DMS153 treated with DMSO at 0.1 percent for 48 hours (cell line): Measurements from ENCODE around the gene C2CD5.
"Not testable (repeated sequence)": the region's sequence is repeated elsewhere in the genome, so short reads cannot be mapped to it uniquely, and the experiment has no call there.

Source experiments
- DNase-seq: peaks from one replicate; lab custom pipeline; 2025; ENCODE audit not compliant: unreplicated experiment; lab: John Stamatoyannopoulos, UW

Gene C2CD5, protein sequence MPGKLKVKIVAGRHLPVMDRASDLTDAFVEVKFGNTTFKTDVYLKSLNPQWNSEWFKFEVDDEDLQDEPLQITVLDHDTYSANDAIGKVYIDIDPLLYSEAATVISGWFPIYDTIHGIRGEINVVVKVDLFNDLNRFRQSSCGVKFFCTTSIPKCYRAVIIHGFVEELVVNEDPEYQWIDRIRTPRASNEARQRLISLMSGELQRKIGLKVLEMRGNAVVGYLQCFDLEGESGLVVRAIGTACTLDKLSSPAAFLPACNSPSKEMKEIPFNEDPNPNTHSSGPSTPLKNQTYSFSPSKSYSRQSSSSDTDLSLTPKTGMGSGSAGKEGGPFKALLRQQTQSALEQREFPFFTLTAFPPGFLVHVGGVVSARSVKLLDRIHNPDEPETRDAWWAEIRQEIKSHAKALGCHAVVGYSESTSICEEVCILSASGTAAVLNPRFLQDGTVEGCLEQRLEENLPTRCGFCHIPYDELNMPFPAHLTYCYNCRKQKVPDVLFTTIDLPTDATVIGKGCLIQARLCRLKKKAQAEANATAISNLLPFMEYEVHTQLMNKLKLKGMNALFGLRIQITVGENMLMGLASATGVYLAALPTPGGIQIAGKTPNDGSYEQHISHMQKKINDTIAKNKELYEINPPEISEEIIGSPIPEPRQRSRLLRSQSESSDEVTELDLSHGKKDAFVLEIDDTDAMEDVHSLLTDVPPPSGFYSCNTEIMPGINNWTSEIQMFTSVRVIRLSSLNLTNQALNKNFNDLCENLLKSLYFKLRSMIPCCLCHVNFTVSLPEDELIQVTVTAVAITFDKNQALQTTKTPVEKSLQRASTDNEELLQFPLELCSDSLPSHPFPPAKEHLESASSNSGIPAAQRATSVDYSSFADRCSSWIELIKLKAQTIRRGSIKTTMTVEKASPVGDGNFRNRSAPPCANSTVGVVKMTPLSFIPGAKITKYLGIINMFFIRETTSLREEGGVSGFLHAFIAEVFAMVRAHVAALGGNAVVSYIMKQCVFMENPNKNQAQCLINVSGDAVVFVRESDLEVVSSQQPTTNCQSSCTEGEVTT

DNA sequence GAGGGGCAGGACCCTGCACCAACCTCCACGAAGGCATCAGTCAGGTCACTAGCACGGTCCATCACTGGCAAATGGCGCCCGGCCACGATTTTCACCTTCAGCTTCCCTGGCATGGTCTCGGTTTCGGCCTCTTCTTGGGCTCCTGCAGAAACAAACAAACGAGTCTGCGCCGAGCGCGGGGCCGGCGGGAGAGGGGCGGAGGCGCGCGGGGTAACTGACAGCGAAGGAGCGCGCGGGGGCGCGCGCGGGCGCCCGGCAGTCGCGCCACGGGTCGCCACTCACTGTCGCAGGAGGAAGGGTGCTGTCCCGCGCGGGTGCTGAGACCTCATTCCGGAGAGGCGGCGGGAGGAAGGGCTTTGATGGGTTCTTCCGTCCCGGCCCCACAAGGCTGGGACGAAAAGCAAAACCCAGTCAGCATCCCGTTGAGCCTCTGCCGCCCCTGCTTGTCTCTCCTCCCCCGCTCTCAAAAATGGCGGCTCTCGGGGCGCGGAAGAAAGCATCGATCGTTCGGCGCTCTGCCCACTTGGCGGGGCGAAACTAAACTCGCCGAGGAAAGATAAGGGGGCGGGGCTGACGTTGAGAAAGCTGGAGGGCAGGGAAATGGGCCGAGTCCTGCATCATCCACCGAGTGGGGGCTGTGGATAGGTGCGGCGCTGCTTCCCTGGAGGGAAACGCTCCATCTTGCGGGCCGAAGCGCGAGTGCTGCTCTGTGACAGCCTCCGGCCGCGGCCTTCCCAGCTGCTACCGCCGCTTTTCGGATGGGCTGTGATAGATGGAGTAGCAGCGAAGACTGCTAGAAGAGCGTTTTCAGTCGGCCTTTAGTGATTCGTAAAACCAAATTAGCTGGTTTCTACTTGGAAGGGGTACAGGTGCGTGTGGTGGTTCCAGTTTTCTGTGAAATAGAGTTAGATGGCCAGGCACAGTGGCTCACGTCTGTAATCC, at the start of gene C2CD5:
C2CD5 (minus strand) TSS at position 505 of the 942 bp plus-strand sequence; CDS start at position 113, 392 bp downstream.
- DNase-seq = peak; percentile 96

DNA sequence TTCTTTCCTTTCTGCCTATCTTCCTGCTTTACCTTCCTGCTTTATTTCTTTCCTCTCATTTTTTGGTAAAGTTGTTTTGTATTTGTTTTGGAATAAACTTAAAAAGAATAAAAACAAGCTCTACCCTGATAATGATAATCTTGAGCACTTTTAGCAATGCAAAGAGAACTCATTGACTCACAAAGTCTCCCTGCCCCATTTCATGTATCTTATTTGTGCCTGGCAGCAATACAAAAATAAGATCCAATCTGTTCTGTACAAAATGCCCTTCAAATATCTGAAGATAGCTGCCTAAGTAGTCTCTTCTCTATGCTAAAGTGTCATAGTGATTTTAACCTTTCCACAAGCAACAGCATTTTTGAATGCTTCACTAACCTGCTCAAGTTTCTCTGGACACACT, 49.5 kb upstream of the C2CD5 start:
- no peak for DNase-seq

DNA sequence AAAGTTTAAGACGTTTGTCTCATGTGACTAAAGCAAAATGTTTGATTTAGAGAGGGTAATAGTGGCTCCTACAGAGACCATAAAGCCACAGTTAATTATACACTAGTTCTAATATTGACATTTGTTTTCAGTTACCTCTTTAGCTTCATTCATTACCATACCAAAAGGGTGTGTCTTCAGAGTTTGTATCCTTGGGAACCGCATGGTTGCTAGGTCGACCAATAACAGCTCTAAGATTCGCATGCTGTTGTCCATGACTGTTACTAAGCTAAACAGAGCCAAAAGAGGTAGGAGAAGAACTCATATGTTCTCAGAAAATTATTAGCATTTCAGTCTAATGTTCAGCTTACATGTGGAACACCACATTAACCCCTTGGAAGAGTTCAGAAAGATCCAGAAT, 44.5 kb upstream of the C2CD5 start:
- DNase-seq = peak; percentile 47

DNA sequence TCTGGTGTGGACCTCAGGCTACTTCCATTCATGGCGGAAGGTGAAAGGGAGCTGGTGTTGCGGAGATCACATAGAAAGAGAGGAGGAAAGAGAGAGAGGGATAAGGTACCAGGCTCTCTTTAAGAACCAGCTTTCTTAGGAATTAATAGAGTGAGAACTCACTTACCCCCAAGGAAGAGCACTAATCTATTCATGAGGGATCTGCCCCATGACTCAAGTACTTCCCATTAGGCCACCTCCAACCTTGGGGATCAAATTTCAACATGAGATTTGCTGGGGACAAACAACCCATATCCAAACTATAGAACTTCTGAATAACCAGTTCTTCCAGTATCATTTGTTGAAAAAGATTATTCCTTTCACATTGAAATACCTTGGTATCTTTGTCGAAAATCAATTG, 34.0 kb upstream of the C2CD5 start:
- DNase-seq = no peak

DNA sequence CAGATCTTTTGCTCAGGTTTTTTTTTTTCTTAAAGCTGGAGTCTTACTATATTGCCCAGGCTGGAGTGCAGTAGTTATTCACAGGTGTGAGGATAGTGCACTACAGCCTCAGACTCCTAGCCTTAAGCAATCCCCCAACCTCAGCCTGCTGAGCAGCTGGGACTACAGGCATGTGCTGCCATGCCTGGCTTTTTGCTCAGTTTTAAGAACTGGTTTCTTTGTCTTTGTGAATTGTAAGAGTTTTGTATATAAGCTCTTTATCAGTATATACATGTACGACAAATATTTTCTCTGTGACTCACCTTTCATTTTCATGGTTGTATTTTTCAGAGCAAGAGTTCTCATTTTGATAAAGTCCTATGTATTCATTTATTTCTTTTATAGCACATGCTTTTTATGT, 33.3 kb upstream of the C2CD5 start:
- DNase-seq = no peak

DNA sequence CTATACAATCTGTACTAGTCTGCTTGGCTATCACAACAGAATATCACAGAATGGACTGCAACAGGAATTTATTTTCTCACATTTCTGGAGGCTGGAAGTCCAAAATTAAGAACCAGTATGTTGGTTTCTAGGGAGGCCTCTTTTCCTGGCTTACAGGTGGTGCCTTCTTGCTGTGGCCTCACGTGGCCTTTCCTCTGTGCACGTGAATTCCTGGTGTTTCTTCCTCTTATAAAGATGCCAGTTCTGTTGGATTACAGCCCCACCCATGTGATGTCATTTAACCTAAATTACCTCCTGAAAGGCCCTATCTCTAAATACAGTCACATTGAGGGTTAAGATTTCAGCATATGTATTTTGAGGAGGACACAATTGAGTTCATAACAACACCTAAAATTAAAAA, 32.1 kb upstream of the C2CD5 start:
- DNase-seq = no peak

DNA sequence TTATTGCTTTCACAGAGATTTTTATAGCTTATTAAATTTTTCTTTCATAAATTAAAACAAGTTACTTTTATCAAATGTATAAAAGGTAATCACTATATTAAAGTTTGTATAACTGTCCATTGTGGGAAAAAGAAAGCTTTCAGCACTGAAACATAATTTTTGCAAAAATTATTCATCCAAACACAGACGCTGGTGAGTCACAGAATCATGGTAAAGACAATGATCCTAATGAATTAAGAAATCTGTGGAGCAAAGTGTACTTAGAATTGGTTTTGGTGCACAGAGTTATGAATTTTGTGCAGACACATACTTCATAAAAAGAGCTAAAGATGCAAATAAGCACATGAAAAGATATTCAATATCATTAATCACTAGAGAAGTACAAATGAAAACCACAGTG, 31.7 kb upstream of the C2CD5 start:
- DNase-seq = no peak

DNA sequence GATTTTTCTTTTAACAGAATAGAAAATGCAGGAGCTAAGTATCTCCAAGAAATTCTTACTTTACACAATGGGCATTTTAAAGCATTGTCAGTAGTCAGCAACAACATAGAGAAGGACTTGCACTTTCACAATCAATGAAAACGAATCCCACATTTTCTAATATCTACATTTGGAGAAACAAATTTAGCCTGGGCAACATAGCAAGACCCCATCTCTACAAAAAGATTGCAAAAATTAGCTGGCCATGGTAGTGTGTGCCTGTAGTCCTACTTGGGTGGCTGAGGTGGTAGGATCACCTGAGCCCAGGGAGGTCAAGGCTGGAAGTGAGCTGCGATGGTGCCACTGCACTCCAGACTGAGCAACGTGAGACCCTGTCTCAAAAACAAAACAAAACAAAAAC, 30.6 kb upstream of the C2CD5 start:
- DNase-seq = no peak

DNA sequence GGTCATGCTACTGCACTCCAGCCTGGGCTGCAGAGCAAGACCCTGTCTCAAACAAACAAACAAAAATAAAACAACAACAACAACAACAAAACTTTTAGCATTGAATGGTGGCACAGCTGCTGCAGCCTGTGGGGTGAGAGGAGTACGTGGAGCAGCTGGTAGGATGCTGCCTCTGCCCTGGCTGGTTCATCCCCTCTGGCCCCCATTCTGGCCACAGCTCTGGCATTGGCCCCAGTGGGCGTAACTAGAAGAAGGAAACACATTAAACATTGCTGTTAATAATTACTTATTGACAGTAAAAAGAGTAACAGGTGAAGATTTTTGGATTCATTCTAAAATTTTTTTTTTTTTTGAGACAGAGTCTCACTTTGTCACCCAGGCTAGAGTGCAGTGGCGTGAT, 28.8 kb upstream of the C2CD5 start:
- DNase-seq = no peak

DNA sequence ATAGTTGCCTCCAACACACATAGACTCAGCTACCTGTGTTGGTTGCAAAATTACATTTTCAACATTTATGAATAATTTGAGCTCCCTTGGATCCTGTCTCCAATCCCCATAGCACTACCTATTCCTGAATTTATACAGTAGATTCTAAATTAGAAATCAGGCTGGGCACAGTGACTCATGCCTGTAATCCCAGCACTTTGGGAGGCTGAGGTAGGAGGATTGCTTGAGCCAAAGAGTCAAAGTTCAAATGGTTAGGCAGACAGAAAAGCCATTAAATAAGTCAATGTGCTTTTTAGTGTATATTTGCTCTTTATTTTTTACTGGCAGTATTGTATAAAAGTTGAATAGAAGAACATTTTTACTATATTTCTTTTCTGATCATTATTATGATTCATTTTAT, 24.9 kb upstream of the C2CD5 start:
- DNase-seq = no peak

DNA sequence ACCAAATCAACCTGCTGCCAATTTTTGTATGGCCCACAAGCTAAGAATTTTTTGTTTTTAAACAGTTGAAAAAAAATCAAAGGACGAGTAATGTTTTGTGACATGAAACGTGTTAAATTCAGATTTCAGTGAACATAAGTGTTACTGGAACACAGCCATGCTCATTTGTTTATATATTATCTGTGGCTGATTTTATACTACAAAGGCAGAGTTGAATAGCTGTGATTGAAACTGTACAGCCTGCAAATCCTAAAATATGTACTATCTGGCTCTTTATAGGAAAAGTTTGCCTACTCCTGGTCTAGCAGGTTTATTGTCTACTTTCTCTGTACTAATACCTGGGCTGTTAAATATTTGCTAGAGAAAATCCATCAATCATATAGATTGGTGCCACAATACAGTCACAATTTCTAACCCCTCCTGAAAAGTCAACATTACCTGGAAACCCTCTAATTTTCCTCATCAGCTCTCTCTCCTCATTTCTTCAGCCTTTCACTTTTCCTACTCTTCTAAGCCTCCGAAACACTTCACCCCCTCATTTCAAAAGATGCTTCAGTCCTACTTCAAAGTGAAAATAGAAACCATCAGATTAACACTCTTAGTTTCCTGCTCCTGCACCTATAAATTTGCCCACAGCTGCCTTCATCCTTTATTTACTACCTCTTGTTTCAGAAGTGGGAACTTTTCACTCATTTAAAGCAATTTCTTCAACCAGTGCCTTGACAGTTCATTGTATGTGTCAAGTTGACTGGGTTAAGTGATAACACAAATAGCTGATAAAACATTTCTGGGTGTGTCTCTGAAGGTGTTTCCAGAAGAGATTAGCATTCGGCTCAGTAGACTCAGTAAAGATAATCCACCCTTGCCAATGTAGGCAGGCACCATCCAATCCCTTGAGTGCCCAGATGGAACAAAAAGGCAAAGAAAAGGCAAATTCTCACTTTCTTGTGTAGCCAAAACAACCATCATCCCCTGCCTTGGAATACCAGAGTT, 18.0 kb upstream of the C2CD5 start:
- DNase-seq = no peak

DNA sequence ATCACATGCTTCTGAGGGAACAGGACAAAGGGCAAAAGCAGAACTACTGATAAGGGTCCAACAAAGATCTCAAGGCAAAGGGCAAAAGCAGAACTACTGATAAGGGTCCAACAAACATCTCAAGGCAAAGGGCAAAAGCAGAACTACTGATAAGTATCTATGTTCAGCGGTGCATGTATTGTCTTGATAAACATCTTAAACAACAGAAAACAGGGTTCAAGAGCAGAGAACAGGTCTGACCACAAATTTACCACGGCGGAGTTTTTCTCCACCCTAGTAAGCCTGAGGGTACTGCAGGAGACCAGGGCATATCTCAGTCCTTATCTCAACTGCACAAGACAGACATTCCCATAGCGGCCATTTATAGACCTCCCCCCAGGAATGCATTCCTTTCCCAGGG, 10.4 kb upstream of the C2CD5 start:
- DNase-seq = not testable (repeated sequence)

DNA sequence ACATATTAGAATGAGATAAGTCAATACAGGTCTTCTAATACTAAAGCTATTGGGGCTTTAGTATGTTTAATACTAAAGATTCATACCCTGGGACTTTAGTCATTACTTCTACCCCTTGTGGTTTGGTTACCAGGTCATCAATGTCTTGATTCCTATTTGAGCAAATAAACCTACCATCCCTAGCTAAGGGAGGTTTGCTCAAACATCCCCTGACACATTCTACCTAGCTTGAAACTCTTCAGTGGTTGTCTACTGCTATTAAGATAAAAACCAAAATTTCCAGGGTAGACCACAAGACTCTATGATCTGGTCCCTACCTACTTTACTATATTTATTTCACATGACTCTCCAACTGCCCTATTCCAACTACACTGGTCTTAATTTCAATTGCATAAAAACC, 7.3 kb upstream of the C2CD5 start:
- DNase-seq = no peak

DNA sequence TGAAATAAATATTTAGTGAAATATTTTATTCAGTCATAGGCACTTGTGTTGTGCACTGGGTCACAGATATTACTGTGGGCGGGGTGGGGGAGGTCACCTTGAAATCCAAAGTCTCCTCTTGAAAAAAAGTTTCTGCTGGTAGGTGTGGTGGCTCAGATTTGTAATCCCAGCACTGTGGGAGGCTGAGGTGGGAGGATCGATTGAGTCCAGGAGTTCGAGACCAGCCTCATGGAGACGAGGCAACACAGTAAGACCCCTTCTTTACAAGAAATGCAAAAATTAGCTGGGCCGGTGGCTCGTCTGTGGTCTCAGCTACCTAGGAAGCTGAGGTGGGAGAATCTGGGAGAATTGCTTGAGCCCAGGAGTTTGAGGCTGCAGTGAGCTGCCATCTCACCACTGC, 913 bp upstream of the C2CD5 start:
- DNase-seq = no peak

DNA sequence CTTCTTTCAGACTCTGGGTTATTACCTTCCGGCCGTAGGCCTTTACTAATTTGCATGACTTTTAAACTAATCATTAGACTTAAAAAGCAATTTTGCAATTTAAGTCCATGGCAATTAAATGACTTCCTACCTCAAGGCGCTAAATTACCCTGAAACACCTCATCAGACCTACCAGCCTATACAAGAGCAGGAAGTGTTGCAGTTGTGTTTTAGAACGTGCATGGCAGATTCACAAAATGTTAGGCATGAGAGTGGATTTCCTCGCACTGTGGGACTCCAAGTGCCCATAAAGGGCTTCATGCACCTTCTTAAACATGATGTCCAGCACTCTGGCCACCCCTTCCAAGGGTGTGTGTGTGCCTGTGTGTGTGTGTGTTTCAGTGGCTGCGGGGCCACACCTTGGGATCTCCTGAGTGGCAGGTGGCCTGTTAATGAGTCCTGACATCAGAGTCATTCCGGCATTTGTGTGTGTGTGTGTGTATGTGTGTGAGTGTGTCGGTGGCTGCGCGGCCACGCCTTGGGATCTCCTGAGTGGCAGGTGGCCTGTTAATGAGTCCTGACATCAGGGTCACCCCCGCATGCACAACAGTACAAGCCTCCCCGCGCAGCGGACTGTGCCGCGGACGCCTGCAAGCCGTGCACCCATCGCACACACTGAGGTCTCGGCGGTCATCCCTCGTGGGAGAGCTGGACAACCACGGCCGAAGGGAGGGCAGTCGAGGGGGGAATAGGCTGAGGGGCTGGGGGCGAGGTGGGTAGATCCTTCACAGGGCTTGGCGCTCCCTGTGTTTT, 900 bp downstream of the C2CD5 start:
- no peak for DNase-seq

DNA sequence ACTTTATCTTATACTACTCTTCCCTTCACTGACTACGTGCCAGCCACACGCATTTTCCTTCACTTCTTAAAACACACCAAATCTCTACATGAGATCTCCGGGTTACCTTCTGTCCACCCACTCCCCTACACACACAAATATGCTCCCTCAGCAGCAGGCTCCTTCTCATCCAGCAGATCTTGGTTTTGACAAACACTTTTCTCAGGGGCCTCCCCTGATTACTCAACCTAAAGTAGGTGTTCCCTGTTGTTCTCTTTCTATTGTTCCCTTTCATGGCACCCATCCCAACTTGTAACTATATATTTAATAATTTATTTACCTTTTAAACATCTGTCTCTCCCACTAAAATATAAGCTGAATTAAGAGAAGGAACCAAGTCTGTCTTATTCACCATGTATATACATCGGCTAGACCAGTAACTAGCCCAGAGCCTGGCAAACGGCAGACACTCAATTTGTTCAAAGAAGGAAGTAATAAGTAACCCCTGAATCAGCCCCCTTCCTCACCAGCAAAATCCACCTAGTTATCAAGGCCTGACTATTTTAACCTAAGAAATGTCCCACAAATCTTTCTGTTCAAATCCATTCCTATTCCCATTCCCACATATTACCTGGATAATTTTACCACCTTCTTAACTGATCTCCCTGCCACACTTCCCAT, 2.7 kb downstream of the C2CD5 start:
- DNase-seq = no peak

DNA sequence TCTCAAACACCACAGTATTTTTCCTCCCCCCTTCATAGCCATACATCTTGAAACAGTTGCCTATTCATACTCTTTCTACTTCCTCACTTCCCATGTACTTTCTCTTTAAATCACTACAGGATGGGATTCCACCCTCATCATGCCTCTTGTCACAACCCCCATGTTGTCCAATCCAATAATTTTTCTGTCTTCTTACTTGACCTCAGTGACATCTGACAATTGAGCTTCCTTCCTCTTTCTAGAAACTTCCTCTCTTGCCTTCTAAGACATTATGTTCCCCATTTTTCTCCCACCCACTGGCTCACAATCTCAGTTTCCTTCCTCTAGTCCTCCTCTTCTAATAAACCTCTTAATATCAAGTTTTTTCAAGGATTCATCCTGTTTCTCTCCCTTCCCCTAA, 5.3 kb downstream of the C2CD5 start:
- no peak for DNase-seq

DNA sequence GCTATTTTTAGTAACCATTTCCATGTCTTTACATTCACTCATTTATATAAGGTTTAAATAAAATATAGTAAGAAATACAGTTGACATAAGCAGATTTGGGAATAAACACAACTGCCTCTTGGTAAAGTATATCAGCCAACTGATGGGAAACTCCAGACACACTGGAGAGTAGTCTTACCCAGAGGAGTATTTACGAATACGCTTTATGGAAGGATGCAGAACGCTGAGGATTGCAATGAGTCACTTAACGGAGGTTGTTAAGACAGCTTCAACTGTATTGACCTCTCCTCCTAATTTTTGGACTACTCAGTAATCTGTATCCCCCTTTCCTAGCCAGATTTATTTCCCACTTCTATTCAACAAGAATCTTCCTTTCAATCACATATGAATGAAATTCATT, 6.0 kb downstream of the C2CD5 start:
- no peak for DNase-seq
